ENCODE results near the gene JDP2. TPM values are rescaled to one million over a fixed set of nuclear protein-coding genes. Genes with fewer than 3 reads are reported as not detected.
A peak's percentile ranks its signal among the peaks of the same experiment; 100 is the strongest.

JDP2 gene
- total and polyA plus RNA-seq, 7 donors: 11.0 to 73.2 (median 37.2) TPM

- Histone ChIP-seq H3K9me3 (no peaks in the 10 kb centered on the region), H3K27ac (no peak overlapping the region), H3K4me3 (no peak overlapping the region), H3K36me3 (ENCODE audit: insufficient read depth in 1 of 2, low read depth in 1 of 2) (no peaks in the 10 kb centered on the region), H3K4me1 (peaks cover 4% of the 10 kb centered on the region), H3K27me3 (ENCODE audit: insufficient read depth in 3 of 3, low read length in 2 of 3) (no peaks in the 10 kb centered on the region)
- 47 to 58% (median 48%) methylated on average over 6 of the region's 6 CpGs for WGBS, 3 donors
- DNase-seq (no peak), ATAC-seq (no peak)
- no peak for TF ChIP-seq CTCF (IDR thresholded peaks at IDR 0.05)
- intact Hi-C loops (cut with DNase I): no loop called here
These were observed 16.6 kb upstream of the JDP2 start for GRCh38 chr14:75411214-75411540.

- Histone ChIP-seq H3K4me1 (peaks cover 4% of the 10 kb centered on the region), H3K9me3 (no peaks in the 10 kb centered on the region), H3K27ac (no peak overlapping the region), H3K4me3 (no peak overlapping the region), H3K36me3 (ENCODE audit: insufficient read depth in 1 of 2, low read depth in 1 of 2) (no peaks in the 10 kb centered on the region), H3K27me3 (ENCODE audit: insufficient read depth in 3 of 3, low read length in 2 of 3) (no peaks in the 10 kb centered on the region)
- no peak for TF ChIP-seq CTCF (IDR thresholded peaks at IDR 0.05)
- ATAC-seq (no peak), DNase-seq (no peak)
- intact Hi-C loops (cut with DNase I): no loop called here
- WGBS, 3 donors: 18 to 42% (median 28%) methylated on average over 2 of the region's 2 CpGs
These were observed 14.8 kb upstream of the JDP2 start for GRCh38 chr14:75413013-75413412.

- WGBS, 3 donors: 92 to 96% (median 95%) methylated on average over 1 of the region's 1 CpG
These were observed 10.1 kb upstream of the JDP2 start for GRCh38 chr14:75417674-75418073.

GRCh38 chr14:75418850-75419768 lies 8.7 kb upstream of the JDP2 start:
- no peak overlapping the region for H3K4me3 ChIP-seq
- no peaks in the 10 kb centered on the region for H3K27me3 ChIP-seq (ENCODE audit: insufficient read depth in 3 of 3, low read length in 2 of 3)
- no peak for TF ChIP-seq CTCF (IDR thresholded peaks at IDR 0.05)
- no peaks in the 10 kb centered on the region for H3K9me3 ChIP-seq
- no peak overlapping the region for H3K27ac ChIP-seq
- no peaks in the 10 kb centered on the region for H3K4me1 ChIP-seq
- no peaks in the 10 kb centered on the region for H3K36me3 ChIP-seq (ENCODE audit: insufficient read depth in 1 of 2, low read depth in 1 of 2)
- ATAC-seq (peak in 3 of 4 donors; percentile 28 to 63 (median 59)), DNase-seq (no peak)
- intact Hi-C loops (cut with DNase I): no loop called here
- WGBS, 3 donors: 58 to 66% (median 60%) methylated on average over 16 of the region's 16 CpGs

More at GRCh38 chr14:75417674-75418073, 10.1 kb upstream of the JDP2 start:
- Histone ChIP-seq H3K4me1 (no peaks in the 10 kb centered on the region), H3K27me3 (ENCODE audit: insufficient read depth in 3 of 3, low read length in 2 of 3) (no peaks in the 10 kb centered on the region), H3K4me3 (no peak overlapping the region), H3K9me3 (no peaks in the 10 kb centered on the region), H3K27ac (no peak overlapping the region), H3K36me3 (ENCODE audit: insufficient read depth in 1 of 2, low read depth in 1 of 2) (no peaks in the 10 kb centered on the region)
- TF ChIP-seq CTCF (IDR thresholded peaks at IDR 0.05): no peak
- DNase-seq: no peak
- ATAC-seq: no peak
- intact Hi-C loops (cut with DNase I): no loop called here
